ENCODE data around the gene S100PBP. TPM values are rescaled to one million over a fixed set of nuclear protein-coding genes. Genes with fewer than 3 reads are reported as not detected.

Gene S100PBP
- polyA plus RNA-seq, 1 experiment, result 43.7 TPM

DNA sequence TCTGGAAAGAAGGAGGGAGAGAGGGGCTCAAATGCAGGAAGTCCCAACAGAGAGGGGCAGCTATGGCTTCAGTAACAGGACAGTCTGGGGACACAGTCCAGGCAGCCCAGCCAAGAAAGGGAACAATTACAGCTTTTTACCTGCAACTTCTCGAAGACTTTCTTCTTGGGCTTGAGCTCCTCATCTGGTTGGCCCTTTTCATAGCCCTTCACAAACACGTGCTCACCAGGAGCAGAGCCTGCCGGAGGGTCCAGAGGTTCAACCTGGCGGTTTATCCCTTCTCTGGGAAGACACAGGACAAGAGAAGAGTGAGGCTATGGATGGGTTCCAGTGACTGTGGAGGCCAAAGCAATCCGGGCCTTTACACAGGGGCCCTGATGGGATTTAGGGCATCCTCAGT lies 38.2 kb upstream of the S100PBP start:
- DNase-seq (ENCODE audit: low read depth, low spot score), result no peak
- TF ChIP-seq, protein P1, sequence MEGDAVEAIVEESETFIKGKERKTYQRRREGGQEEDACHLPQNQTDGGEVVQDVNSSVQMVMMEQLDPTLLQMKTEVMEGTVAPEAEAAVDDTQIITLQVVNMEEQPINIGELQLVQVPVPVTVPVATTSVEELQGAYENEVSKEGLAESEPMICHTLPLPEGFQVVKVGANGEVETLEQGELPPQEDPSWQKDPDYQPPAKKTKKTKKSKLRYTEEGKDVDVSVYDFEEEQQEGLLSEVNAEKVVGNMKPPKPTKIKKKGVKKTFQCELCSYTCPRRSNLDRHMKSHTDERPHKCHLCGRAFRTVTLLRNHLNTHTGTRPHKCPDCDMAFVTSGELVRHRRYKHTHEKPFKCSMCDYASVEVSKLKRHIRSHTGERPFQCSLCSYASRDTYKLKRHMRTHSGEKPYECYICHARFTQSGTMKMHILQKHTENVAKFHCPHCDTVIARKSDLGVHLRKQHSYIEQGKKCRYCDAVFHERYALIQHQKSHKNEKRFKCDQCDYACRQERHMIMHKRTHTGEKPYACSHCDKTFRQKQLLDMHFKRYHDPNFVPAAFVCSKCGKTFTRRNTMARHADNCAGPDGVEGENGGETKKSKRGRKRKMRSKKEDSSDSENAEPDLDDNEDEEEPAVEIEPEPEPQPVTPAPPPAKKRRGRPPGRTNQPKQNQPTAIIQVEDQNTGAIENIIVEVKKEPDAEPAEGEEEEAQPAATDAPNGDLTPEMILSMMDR (IDR thresholded peaks at IDR 0.05; ENCODE audit: low read depth, low read length), result no peak
- CTCF ChIA-PET, result no interaction called here
- POLR2A ChIA-PET, result no interaction called here
- H3K9me3 ChIP-seq (ENCODE audit: control insufficient read depth, insufficient read depth, low read length), result no peaks in the 10 kb centered on the region
- no peak overlapping the region for H3K27ac ChIP-seq (ENCODE audit: low read depth, low read length)
- H3K27me3 ChIP-seq (ENCODE audit: control insufficient read depth, insufficient read depth, low read length), result peaks cover 2% of the 10 kb centered on the region
- no peak overlapping the region for H3K4me3 ChIP-seq (ENCODE audit: low read depth, low read length)

DNA sequence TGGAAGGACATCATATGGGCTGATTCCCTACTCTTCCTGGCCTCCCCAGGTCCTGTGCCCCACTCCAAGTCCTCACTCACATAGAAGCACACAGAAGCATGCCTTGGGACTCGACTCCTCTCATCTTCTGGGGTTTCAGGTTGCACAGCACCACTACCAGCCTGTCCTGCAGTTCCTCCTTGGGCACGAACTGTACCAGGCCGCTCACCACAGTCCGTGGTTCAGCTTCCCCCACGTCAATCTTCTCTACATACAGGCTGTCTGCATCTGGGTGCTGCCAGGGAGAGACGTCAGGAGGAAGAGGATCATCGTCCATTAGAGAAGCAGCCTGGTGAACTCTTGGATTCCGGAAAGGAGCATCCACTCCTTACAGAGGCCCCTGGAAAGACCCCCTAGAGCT lies 37.4 kb upstream of the S100PBP start:
- Histone ChIP-seq H3K4me3 (ENCODE audit: low read depth, low read length) (no peak overlapping the region), H3K27ac (ENCODE audit: low read depth, low read length) (peak overlapping the region; percentile 11), H3K9me3 (ENCODE audit: control insufficient read depth, insufficient read depth, low read length) (no peaks in the 10 kb centered on the region), H3K27me3 (ENCODE audit: control insufficient read depth, insufficient read depth, low read length) (no peaks in the 10 kb centered on the region)
- ChIA-PET POLR2A (no interaction called here), CTCF (interaction anchor here (0.6 kb wide), 1 partner anchor 68 kb away, joined by 3 read pairs; no protein-coding TSS in a partner anchor)
- TF ChIP-seq, protein P1 (IDR thresholded peaks at IDR 0.05; ENCODE audit: low read depth, low read length), result no peak
- no peak for DNase-seq (ENCODE audit: low read depth, low spot score)

DNA sequence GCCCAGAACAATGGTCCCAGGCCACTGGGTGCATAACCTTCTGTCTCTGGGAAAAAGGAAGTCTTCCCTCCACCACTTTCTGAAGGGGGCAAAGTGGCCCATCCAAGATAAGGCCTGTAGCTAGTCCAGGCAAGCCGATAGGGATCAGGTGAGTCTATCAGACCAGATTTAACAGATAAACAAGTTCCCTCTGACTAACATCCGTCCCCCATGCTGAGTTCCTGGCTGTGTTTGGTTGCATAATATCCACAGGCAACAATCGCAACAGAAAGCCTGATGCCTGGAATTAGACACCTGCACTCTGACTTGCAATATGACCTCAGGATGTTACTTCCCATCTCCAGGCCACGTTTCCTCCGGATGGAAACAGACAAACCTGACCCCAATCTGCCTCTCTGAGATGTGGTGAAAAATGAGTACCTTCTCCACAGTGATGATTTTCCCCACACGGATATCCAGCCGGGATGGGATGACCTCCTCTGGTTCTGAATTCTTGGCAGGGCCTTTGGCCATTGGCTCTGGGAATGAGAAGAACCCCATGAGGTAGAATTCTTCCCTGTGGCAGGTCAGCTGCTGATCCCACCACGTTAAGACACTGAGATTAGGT lies 36.7 kb upstream of the S100PBP start:
- ChIA-PET CTCF (no interaction called here), POLR2A (interaction anchor here (0.7 kb wide), 1 partner anchor 19 kb away, joined by 3 read pairs; no protein-coding TSS in a partner anchor)
- peak overlapping the region; percentile 21 for H3K27ac ChIP-seq (ENCODE audit: low read depth, low read length)
- TF ChIP-seq, protein P1 (IDR thresholded peaks at IDR 0.05; ENCODE audit: low read depth, low read length), result no peak
- no peak for DNase-seq (ENCODE audit: low read depth, low spot score)
- H3K9me3 ChIP-seq (ENCODE audit: control insufficient read depth, insufficient read depth, low read length), result no peaks in the 10 kb centered on the region
- H3K27me3 ChIP-seq (ENCODE audit: control insufficient read depth, insufficient read depth, low read length), result no peaks in the 10 kb centered on the region
- no peak overlapping the region for H3K4me3 ChIP-seq (ENCODE audit: low read depth, low read length)

DNA sequence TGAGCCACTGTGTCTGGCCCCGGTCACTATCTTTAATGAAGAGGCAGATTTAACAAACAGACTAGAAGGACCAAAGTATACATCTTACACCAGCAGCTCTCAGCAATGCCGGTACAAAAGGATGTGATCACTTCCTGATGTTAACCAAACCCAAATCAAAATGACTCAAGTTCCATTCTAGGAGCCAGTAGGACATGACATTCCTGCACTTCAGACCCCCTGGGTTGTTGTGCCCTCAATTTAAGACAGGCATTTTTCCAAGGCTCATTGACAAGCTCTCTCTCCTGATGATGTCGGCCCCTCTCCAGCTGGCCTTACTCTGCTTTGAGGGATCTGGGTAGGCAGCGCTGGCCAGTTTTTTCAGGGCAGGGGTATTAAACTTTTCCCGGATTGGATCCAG lies 35.4 kb upstream of the S100PBP start:
- H3K27ac ChIP-seq (ENCODE audit: low read depth, low read length), result no peak overlapping the region
- CTCF ChIA-PET, result interaction anchor here (0.6 to 2.9 kb wide), 2 partner anchors 9 to 69 kb away, joined by 4 to 18 read pairs; no protein-coding TSS in a partner anchor
- no peaks in the 10 kb centered on the region for H3K9me3 ChIP-seq (ENCODE audit: control insufficient read depth, insufficient read depth, low read length)
- POLR2A ChIA-PET, result interaction anchor here (0.7 kb wide), 2 partner anchors 10 to 69 kb away, joined by 3 read pairs; no protein-coding TSS in a partner anchor
- no peak overlapping the region for H3K4me3 ChIP-seq (ENCODE audit: low read depth, low read length)
- no peak for DNase-seq (ENCODE audit: low read depth, low spot score)
- TF ChIP-seq, protein P1 (IDR thresholded peaks at IDR 0.05; ENCODE audit: low read depth, low read length), result no peak
- H3K27me3 ChIP-seq (ENCODE audit: control insufficient read depth, insufficient read depth, low read length), result no peaks in the 10 kb centered on the region

DNA sequence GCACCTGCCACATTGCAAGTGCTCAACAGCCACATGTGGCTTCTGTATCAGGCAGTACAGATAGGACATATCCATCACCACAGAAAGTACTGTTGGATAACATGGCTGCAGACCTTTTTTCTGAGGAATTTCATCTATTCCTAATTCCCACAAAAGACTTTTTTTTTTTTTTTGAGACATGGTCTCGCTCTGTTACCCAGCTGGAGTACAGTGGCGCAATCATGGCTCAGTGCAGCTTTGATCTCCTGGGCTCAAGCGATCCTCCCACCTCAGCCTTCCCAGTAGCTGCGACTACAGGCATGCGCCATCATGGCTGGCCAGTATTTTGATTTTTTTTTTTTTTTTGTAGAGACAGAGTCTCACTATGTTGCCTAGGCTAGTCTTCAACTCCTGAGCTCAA lies 33.6 kb upstream of the S100PBP start:
- H3K4me3 ChIP-seq (ENCODE audit: low read depth, low read length), result no peak overlapping the region
- H3K9me3 ChIP-seq (ENCODE audit: control insufficient read depth, insufficient read depth, low read length), result no peaks in the 10 kb centered on the region
- no peak for DNase-seq (ENCODE audit: low read depth, low spot score)
- H3K27ac ChIP-seq (ENCODE audit: low read depth, low read length), result no peak overlapping the region
- POLR2A ChIA-PET, result no interaction called here
- CTCF ChIA-PET, result interaction anchor here (1.0 to 2.9 kb wide), 2 partner anchors 8 to 10 kb away, joined by 3 to 18 read pairs; no protein-coding TSS in a partner anchor
- H3K27me3 ChIP-seq (ENCODE audit: control insufficient read depth, insufficient read depth, low read length), result no peaks in the 10 kb centered on the region
- TF ChIP-seq, protein P1 (IDR thresholded peaks at IDR 0.05; ENCODE audit: low read depth, low read length), result no peak

All from AG04450 (cell line).